Fibroblast of lung (primary cell): ENCODE results near the gene ATP5PB. TPM values are rescaled to one million over a fixed set of nuclear protein-coding genes. Genes with fewer than 3 reads are reported as not detected.

Source experiments
- DNase-seq, 2 donors: peaks; one replicate each; pipeline versions ENCODE4 v3.0.0 to v3.0.0-alpha.2; 2010; ENCODE audit warnings: low read depth in 2 of 2
- H2AFZ ChIP-seq: 2 replicates; pipeline ENCODE4 v1.5.1; 2012; ENCODE audit warnings: low read length, control low read depth, inconsistent platforms
- H3K27ac ChIP-seq: 2 replicates; pipeline ENCODE4 v1.5.1; 2011; ENCODE audit warnings: low read length, control low read depth; ENCODE audit not compliant: insufficient read depth
- H3K27me3 ChIP-seq: 2 replicates; pipeline ENCODE4 v1.5.1; 2011; ENCODE audit warnings: mild to moderate bottlenecking, low read length; ENCODE audit not compliant: control insufficient read depth, insufficient read depth
- H3K36me3 ChIP-seq: 2 replicates; pipeline ENCODE4 v1.5.1; 2011; ENCODE audit warnings: low read length; ENCODE audit not compliant: control insufficient read depth, insufficient read depth
- H3K4me1 ChIP-seq: 2 replicates; pipeline ENCODE4 v1.5.1; 2011; ENCODE audit warnings: low read length; ENCODE audit not compliant: control insufficient read depth, insufficient read depth; ENCODE audit errors: extremely low read depth
- H3K4me2 ChIP-seq: 2 replicates; pipeline ENCODE4 v1.5.1; 2011; ENCODE audit warnings: low read length, control low read depth; ENCODE audit not compliant: insufficient read depth; ENCODE audit errors: extremely low read depth
- H3K4me3 ChIP-seq, 4 experiments: fragments of 200-600 bp in 1 of 4; sonication (generic) in 1 of 4; replicated peaks in 1 of 4; 2 replicates each; pipeline ENCODE4 v1.5.1; 2011 to 2016; ENCODE audit warnings: low read length in 4 of 4, low read depth in 3 of 4, mild to moderate bottlenecking in 3 of 4, control low read depth in 2 of 4, inconsistent platforms in 1 of 4, mixed read lengths in 1 of 4; ENCODE audit not compliant: insufficient read depth in 1 of 4; ENCODE audit errors: control extremely low read depth in 1 of 4
- H3K79me2 ChIP-seq: 2 replicates; pipeline ENCODE4 v1.5.1; 2012; ENCODE audit warnings: mild to moderate bottlenecking, low read length, inconsistent platforms; ENCODE audit not compliant: control insufficient read depth, insufficient read depth
- H3K9ac ChIP-seq: 2 replicates; pipeline ENCODE4 v1.5.1; 2011; ENCODE audit warnings: mild to moderate bottlenecking, low read length, control low read depth; ENCODE audit not compliant: insufficient read depth
- H3K9me3 ChIP-seq: 2 replicates; pipeline ENCODE4 v1.5.1; 2012; ENCODE audit warnings: low read depth, low read length; ENCODE audit not compliant: control insufficient read depth, insufficient read depth
- H4K20me1 ChIP-seq: 2 replicates; pipeline ENCODE4 v1.5.1; 2011; ENCODE audit warnings: low read length; ENCODE audit not compliant: control insufficient read depth, insufficient read depth; ENCODE audit errors: extremely low read depth
- CTCF ChIP-seq, 2 donors: IDR thresholded peaks in 1 of 2; conservative IDR thresholded peaks in 1 of 2; 1 replicate in 1 of 2; 2 replicates in 1 of 2; pipeline ENCODE4 v1.5.1; 2011 to 2012; ENCODE audit warnings: low read length in 2 of 2, control low read depth in 1 of 2, inconsistent platforms in 1 of 2, low read depth in 1 of 2, mild to moderate bottlenecking in 1 of 2
- EZH2 ChIP-seq: IDR thresholded peaks from 2 replicates; pipeline ENCODE4 v1.5.1; 2012; ENCODE audit warnings: low read length, control low read depth, mild to moderate bottlenecking; ENCODE audit errors: missing control alignments
- polyA plus RNA-seq, 2 donors: library from polyadenylated mRNA; depleted of rRNA in 1 of 2; stranded (reverse) in 1 of 2; unstranded in 1 of 2; fragments of >200 nt; gene quantifications; 2 replicates each; pipeline ENCODE4 v1.2.1, GENCODE V29; 2011 to 2012; ENCODE audit warnings: missing spikeins in 1 of 2
- total RNA-seq: library from RNA; depleted of rRNA; stranded (reverse); fragments of >200 nt; gene quantifications from 2 replicates; pipeline ENCODE4 v1.2.1, GENCODE V29; 2014

ATP5PB gene
- total and polyA plus RNA-seq, 2 donors (not counting 1 experiment from before 2014, with no cell fraction given), result 162 to 417 TPM

DNA sequence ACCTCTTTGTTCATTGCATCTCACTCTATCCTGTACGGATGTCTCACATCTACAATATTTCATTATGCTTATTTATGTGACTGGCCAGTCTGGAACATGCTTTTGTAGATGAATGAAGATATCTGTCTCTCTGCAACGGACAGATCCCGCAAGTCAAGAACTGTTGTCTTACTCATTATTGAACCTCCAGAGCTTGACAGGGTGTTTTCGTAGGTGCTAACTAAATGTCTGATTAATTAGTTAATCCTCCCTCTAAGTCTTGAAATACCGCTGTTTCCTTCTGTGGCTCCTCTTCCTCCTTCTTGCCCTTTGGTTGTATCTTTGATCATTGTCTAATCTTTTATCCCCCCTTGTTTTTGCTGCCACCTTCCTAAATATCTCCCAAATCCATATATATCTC, 21.3 kb downstream of the ATP5PB start:
- TF ChIP-seq CTCF (conservative IDR thresholded peaks at IDR 0.05 in 1 of 2, IDR thresholded peaks at IDR 0.05 in 1 of 2; ENCODE audit: low read depth in 1 of 2, low read length in 2 of 2) (no peak), EZH2 (no peak)
- Histone ChIP-seq H3K9ac (no peak overlapping the region), H3K4me2 (no peak overlapping the region), H3K79me2 (no peaks in the 10 kb centered on the region), H3K36me3 (no peaks in the 10 kb centered on the region), H3K4me3 (no peak overlapping the region), H3K27me3 (no peaks in the 10 kb centered on the region), H4K20me1 (no peaks in the 10 kb centered on the region), H2AFZ (no peak overlapping the region), H3K4me1 (no peaks in the 10 kb centered on the region), H3K9me3 (no peaks in the 10 kb centered on the region), H3K27ac (no peak overlapping the region)
- no peak for DNase-seq

DNA sequence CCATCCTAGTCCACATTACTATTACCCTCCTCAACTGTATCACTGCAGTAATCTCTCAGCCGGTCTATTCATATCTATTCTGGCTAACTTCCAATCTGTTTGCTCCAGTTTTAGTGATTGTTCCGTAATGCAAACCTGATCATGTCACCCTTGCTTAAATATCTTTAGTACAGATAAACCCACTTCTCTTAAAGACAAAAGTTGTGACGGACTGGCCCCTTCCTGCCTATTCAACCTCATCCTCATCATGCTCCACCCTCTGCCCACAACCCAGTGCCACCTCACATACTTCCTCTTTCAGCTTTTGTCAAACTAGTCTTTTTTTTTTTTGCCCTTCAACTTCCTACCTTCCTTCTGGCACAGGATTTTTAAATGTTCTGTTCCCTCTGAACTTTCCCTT, 21.7 kb downstream of the ATP5PB start:
- TF ChIP-seq CTCF (conservative IDR thresholded peaks at IDR 0.05 in 1 of 2, IDR thresholded peaks at IDR 0.05 in 1 of 2; ENCODE audit: low read depth in 1 of 2, low read length in 2 of 2) (no peak), EZH2 (no peak)
- Histone ChIP-seq H4K20me1 (no peaks in the 10 kb centered on the region), H3K9ac (no peak overlapping the region), H3K4me2 (no peak overlapping the region), H3K27ac (no peak overlapping the region), H2AFZ (no peak overlapping the region), H3K9me3 (no peaks in the 10 kb centered on the region), H3K4me3 (no peak overlapping the region), H3K36me3 (no peaks in the 10 kb centered on the region), H3K27me3 (no peaks in the 10 kb centered on the region), H3K79me2 (no peaks in the 10 kb centered on the region), H3K4me1 (no peaks in the 10 kb centered on the region)
- DNase-seq, result no peak

- no peak for TF ChIP-seq CTCF (conservative IDR thresholded peaks at IDR 0.05 in 1 of 2, IDR thresholded peaks at IDR 0.05 in 1 of 2; ENCODE audit: low read depth in 1 of 2, low read length in 2 of 2)
- no peak for TF ChIP-seq EZH2
- H3K4me3 ChIP-seq, result no peak overlapping the region
- DNase-seq, result no peak
- H2AFZ ChIP-seq, result no peak overlapping the region
- H4K20me1 ChIP-seq, result no peaks in the 10 kb centered on the region
- H3K9ac ChIP-seq, result no peak overlapping the region
- H3K36me3 ChIP-seq, result no peaks in the 10 kb centered on the region
- no peaks in the 10 kb centered on the region for H3K4me1 ChIP-seq
- no peaks in the 10 kb centered on the region for H3K79me2 ChIP-seq
- H3K4me2 ChIP-seq, result no peak overlapping the region
- no peaks in the 10 kb centered on the region for H3K9me3 ChIP-seq
- no peaks in the 10 kb centered on the region for H3K27me3 ChIP-seq
- no peak overlapping the region for H3K27ac ChIP-seq
These were observed 22.3 kb downstream of the ATP5PB start for GRCh38 chr1:111471538-111471937.
